ENCODE results near the gene KRT40. TPM values are rescaled to one million over a fixed set of nuclear protein-coding genes. Genes with fewer than 3 reads are reported as not detected.
"Not testable (repeated sequence)": the region's sequence is repeated elsewhere in the genome, so short reads cannot be mapped to it uniquely, and the experiment has no call there.

The KRT40 gene
- total and polyA plus RNA-seq, 4 donors = not detected

- Histone ChIP-seq H3K36me3 (ENCODE audit: control insufficient read depth in 4 of 4, insufficient read depth in 3 of 4, low read depth in 1 of 4, low read length in 3 of 4) (no peaks in the 10 kb centered on the region), H3K9me3 (ENCODE audit: control insufficient read depth in 4 of 4, low read length in 3 of 4) (no peaks in the 10 kb centered on the region), H3K9ac (ENCODE audit: low read depth in 1 of 2, low read length in 2 of 2) (no peak overlapping the region), H3K27me3 (ENCODE audit: control insufficient read depth in 4 of 4, insufficient read depth in 4 of 4, low read length in 3 of 4) (peaks cover 0 to 3% (median 0%) of the 10 kb centered on the region in 4 donors), H3K4me3 (ENCODE audit: low read depth in 1 of 3, low read length in 3 of 3) (no peak overlapping the region), H3K27ac (ENCODE audit: low read depth in 1 of 2, low read length in 2 of 2) (no peak overlapping the region), H3K4me1 (ENCODE audit: control insufficient read depth in 4 of 4, insufficient read depth in 4 of 4, low read length in 3 of 4) (no peaks in the 10 kb centered on the region)
- DNase-seq (ENCODE audit: low spot score) = no peak
- WGBS = 81% methylated on average over 4 of the region's 4 CpGs
- TF ChIP-seq FOXA2 (IDR thresholded peaks at IDR 0.05) (no peak), REST (IDR thresholded peaks at IDR 0.05) (no peak), FOXA1 (IDR thresholded peaks at IDR 0.05) (no peak), ATF3 (IDR thresholded peaks at IDR 0.05) (no peak), SP1 (IDR thresholded peaks at IDR 0.05) (no peak)
Measured at GRCh38 chr17:41001795-41002194, 17.7 kb upstream of the KRT40 start.

- not testable (repeated sequence) for H3K27ac ChIP-seq (ENCODE audit: low read depth in 1 of 2, low read length in 2 of 2); H3K36me3 ChIP-seq (ENCODE audit: control insufficient read depth in 4 of 4, insufficient read depth in 3 of 4, low read depth in 1 of 4, low read length in 3 of 4); H3K9ac ChIP-seq (ENCODE audit: low read depth in 1 of 2, low read length in 2 of 2); H3K27me3 ChIP-seq (ENCODE audit: control insufficient read depth in 4 of 4, insufficient read depth in 4 of 4, low read length in 3 of 4); DNase-seq (ENCODE audit: low spot score); H3K4me1 ChIP-seq (ENCODE audit: control insufficient read depth in 4 of 4, insufficient read depth in 4 of 4, low read length in 3 of 4); H3K4me3 ChIP-seq (ENCODE audit: low read depth in 1 of 3, low read length in 3 of 3); H3K9me3 ChIP-seq (ENCODE audit: control insufficient read depth in 4 of 4, low read length in 3 of 4)
- 81% methylated on average over 6 of the region's 6 CpGs for WGBS
Measured at GRCh38 chr17:40999563-40999962, 15.4 kb upstream of the KRT40 start, which contains the start of gene KRTAP3-2. TSS of gene KRTAP3-2 (minus strand) at chr17:40999906. CDS start at chr17:40999853, 53 bp downstream.

GRCh38 chr17:40997361-40997760, 13.2 kb upstream of the KRT40 start:
- TF ChIP-seq RXRA (IDR thresholded peaks at IDR 0.05) (no peak), SP1 (IDR thresholded peaks at IDR 0.05) (no peak), MAX (IDR thresholded peaks at IDR 0.05) (no peak), FOXA2 (IDR thresholded peaks at IDR 0.05) (no peak), NR2F2 (IDR thresholded peaks at IDR 0.05) (no peak)
- H3K27me3 ChIP-seq (ENCODE audit: control insufficient read depth in 4 of 4, insufficient read depth in 4 of 4, low read length in 3 of 4) = peaks cover 0 to 9% (median 0%) of the 10 kb centered on the region in 4 donors
- no peak overlapping the region for H3K4me3 ChIP-seq (ENCODE audit: low read depth in 1 of 3, low read length in 3 of 3)
- H3K36me3 ChIP-seq (ENCODE audit: control insufficient read depth in 4 of 4, insufficient read depth in 3 of 4, low read depth in 1 of 4, low read length in 3 of 4) = no peaks in the 10 kb centered on the region
- WGBS = 68% methylated on average over 2 of the region's 2 CpGs
- H3K27ac ChIP-seq (ENCODE audit: low read depth in 1 of 2, low read length in 2 of 2) = no peak overlapping the region
- H3K9me3 ChIP-seq (ENCODE audit: control insufficient read depth in 4 of 4, low read length in 3 of 4) = no peaks in the 10 kb centered on the region
- DNase-seq (ENCODE audit: low spot score) = no peak
- no peak overlapping the region for H3K9ac ChIP-seq (ENCODE audit: low read depth in 1 of 2, low read length in 2 of 2)
- no peaks in the 10 kb centered on the region for H3K4me1 ChIP-seq (ENCODE audit: control insufficient read depth in 4 of 4, insufficient read depth in 4 of 4, low read length in 3 of 4)

GRCh38 chr17:40996829-40997228, 12.7 kb upstream of the KRT40 start:
- Histone ChIP-seq H3K36me3 (ENCODE audit: control insufficient read depth in 4 of 4, insufficient read depth in 3 of 4, low read depth in 1 of 4, low read length in 3 of 4) (no peaks in the 10 kb centered on the region), H3K27me3 (ENCODE audit: control insufficient read depth in 4 of 4, insufficient read depth in 4 of 4, low read length in 3 of 4) (peaks cover 0 to 11% (median 0%) of the 10 kb centered on the region in 4 donors), H3K9me3 (ENCODE audit: control insufficient read depth in 4 of 4, low read length in 3 of 4) (no peaks in the 10 kb centered on the region), H3K4me3 (ENCODE audit: low read depth in 1 of 3, low read length in 3 of 3) (no peak overlapping the region), H3K27ac (ENCODE audit: low read depth in 1 of 2, low read length in 2 of 2) (no peak overlapping the region), H3K4me1 (ENCODE audit: control insufficient read depth in 4 of 4, insufficient read depth in 4 of 4, low read length in 3 of 4) (no peaks in the 10 kb centered on the region), H3K9ac (ENCODE audit: low read depth in 1 of 2, low read length in 2 of 2) (no peak overlapping the region)
- no peak for TF ChIP-seq CTCF (IDR thresholded peaks at IDR 0.05; ENCODE audit: low read depth, low read length, missing input control)
- TF ChIP-seq FOXA2 (IDR thresholded peaks at IDR 0.05) = no peak
- no peak for TF ChIP-seq EGR1 (IDR thresholded peaks at IDR 0.05; ENCODE audit: low read depth in 2 of 2)
- no peak for TF ChIP-seq TAF1 (conservative IDR thresholded peaks at IDR 0.05)
- TF ChIP-seq GABPA (IDR thresholded peaks at IDR 0.05 in 1 of 2, conservative IDR thresholded peaks at IDR 0.05 in 1 of 2) = no peak
- no peak for TF ChIP-seq SP1 (IDR thresholded peaks at IDR 0.05)
- TF ChIP-seq RXRA (IDR thresholded peaks at IDR 0.05) = no peak
- DNase-seq (ENCODE audit: low spot score) = no peak
- WGBS = 82% methylated on average over 4 of the region's 4 CpGs

Measured in liver (tissue), 9 donors.